ENCODE measurements around the gene RELL1. TPM values are rescaled to one million over a fixed set of nuclear protein-coding genes. Genes with fewer than 3 reads are reported as not detected.
A peak's percentile ranks its signal among the peaks of the same experiment; 100 is the strongest.

The RELL1 gene
- total RNA-seq, 1 donor from 2014 or later, result 23.1 TPM

DNA sequence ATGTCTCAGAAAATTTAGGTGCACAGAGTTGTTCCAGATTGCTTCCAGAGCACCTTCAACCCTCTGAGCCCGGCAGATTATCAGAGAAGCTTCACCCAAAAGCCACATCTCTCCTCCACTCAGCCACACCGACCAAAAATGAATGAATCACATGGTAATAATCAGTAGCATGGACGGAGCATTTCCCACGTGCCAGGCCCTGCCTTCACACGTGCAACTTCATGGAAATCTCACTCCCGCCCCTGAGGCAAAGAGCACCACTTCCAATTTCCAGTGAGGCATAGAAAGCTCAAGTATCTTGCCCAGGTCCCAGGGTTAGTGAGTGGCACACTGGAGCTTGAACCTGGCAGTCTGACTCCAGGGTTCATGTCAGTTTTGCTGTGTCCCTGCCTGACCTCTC is 56.5 kb downstream of the RELL1 start:
- Mint-ChIP-seq H3K27me3 (ENCODE audit: low read depth, unreplicated experiment) (no peaks in the 10 kb centered on the region), H3K4me3 (ENCODE audit: unreplicated experiment) (no peak overlapping the region), H3K27ac (ENCODE audit: unreplicated experiment) (no peak overlapping the region), H3K9me3 (ENCODE audit: unreplicated experiment) (no peaks in the 10 kb centered on the region), H3K4me1 (ENCODE audit: low read depth, unreplicated experiment) (peaks cover 17% of the 10 kb centered on the region), H3K36me3 (ENCODE audit: low read depth, unreplicated experiment) (peaks cover 14% of the 10 kb centered on the region)
- no peak overlapping the region for H2AFZ ChIP-seq (ENCODE audit: low read depth, low read length)
- H3K9me3 ChIP-seq (ENCODE audit: insufficient read depth, low read depth, low read length), result no peaks in the 10 kb centered on the region
- H3K36me3 ChIP-seq (ENCODE audit: insufficient read depth, low read length), result peaks cover 3% of the 10 kb centered on the region
- no peak for DNase-seq (ENCODE audit: low read depth)
- no peak for TF ChIP-seq EZH2 (IDR thresholded peaks at IDR 0.05; ENCODE audit: insufficient read depth, low read length)
- TF ChIP-seq, protein P1, sequence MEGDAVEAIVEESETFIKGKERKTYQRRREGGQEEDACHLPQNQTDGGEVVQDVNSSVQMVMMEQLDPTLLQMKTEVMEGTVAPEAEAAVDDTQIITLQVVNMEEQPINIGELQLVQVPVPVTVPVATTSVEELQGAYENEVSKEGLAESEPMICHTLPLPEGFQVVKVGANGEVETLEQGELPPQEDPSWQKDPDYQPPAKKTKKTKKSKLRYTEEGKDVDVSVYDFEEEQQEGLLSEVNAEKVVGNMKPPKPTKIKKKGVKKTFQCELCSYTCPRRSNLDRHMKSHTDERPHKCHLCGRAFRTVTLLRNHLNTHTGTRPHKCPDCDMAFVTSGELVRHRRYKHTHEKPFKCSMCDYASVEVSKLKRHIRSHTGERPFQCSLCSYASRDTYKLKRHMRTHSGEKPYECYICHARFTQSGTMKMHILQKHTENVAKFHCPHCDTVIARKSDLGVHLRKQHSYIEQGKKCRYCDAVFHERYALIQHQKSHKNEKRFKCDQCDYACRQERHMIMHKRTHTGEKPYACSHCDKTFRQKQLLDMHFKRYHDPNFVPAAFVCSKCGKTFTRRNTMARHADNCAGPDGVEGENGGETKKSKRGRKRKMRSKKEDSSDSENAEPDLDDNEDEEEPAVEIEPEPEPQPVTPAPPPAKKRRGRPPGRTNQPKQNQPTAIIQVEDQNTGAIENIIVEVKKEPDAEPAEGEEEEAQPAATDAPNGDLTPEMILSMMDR (IDR thresholded peaks at IDR 0.05; ENCODE audit: insufficient read depth, low read depth, low read length), result no peak
- no peaks in the 10 kb centered on the region for H4K20me1 ChIP-seq (ENCODE audit: insufficient read depth, low read length)
- no peaks in the 10 kb centered on the region for H3K27me3 ChIP-seq (ENCODE audit: insufficient read depth, low read length)
- H3K4me3 ChIP-seq (ENCODE audit: insufficient read depth, low read depth, low read length), result no peak overlapping the region
- no peak overlapping the region for H3K9ac ChIP-seq (ENCODE audit: low read length)
- no peak overlapping the region for H3K4me2 ChIP-seq (ENCODE audit: low read length)
- FAIRE-seq, result no peak
- peaks cover 7% of the 10 kb centered on the region for H3K4me1 ChIP-seq (ENCODE audit: insufficient read depth, low read length)
- no peaks in the 10 kb centered on the region for H3K79me2 ChIP-seq (ENCODE audit: insufficient read depth, low read length)
- H3K27ac ChIP-seq (ENCODE audit: low read depth, low read length), result no peak overlapping the region

DNA sequence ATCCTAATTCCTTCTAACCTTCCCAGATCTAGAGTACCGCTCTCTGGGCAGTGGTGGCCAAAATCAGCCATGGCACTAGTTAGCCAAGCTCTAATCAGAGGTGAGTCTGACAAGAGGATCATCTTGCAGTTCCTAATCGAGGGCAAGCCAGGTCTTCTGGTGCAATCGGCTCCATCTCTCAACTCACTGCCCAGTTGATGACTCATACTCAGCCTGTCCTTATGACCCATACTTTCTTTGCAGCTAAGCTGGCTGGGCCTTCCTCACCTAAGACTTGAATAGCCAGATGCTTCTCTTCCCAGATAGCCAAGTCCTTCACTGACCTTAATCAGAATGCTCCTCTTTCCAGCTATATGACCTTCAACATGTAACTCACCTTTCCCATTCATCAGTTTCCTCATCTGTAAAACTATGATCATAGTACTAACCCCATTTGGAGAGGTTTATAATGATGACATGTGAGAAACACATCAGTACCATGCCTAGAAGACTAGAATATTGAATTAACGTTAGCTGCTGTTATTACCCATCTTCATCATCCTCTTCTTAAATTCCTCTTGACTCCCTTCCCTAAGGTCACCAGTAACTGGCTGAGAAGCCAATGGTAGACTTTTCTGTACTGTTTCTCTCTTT is 57.1 kb downstream of the RELL1 start:
- no peaks in the 10 kb centered on the region for H3K9me3 ChIP-seq (ENCODE audit: insufficient read depth, low read depth, low read length)
- peaks cover 14% of the 10 kb centered on the region for H3K36me3 Mint-ChIP-seq (ENCODE audit: low read depth, unreplicated experiment)
- H3K4me2 ChIP-seq (ENCODE audit: low read length), result no peak overlapping the region
- no peaks in the 10 kb centered on the region for H3K27me3 Mint-ChIP-seq (ENCODE audit: low read depth, unreplicated experiment)
- TF ChIP-seq, protein P1 (IDR thresholded peaks at IDR 0.05; ENCODE audit: insufficient read depth, low read depth, low read length), result no peak
- no peak for TF ChIP-seq EZH2 (IDR thresholded peaks at IDR 0.05; ENCODE audit: insufficient read depth, low read length)
- H3K79me2 ChIP-seq (ENCODE audit: insufficient read depth, low read length), result no peaks in the 10 kb centered on the region
- no peaks in the 10 kb centered on the region for H4K20me1 ChIP-seq (ENCODE audit: insufficient read depth, low read length)
- FAIRE-seq (peak; percentile 49), DNase-seq (ENCODE audit: low read depth) (peak; percentile 75)
- H3K4me3 ChIP-seq (ENCODE audit: insufficient read depth, low read depth, low read length), result no peak overlapping the region
- H3K4me3 Mint-ChIP-seq (ENCODE audit: unreplicated experiment), result no peak overlapping the region
- no peak overlapping the region for H3K9ac ChIP-seq (ENCODE audit: low read length)
- no peak overlapping the region for H2AFZ ChIP-seq (ENCODE audit: low read depth, low read length)
- H3K9me3 Mint-ChIP-seq (ENCODE audit: unreplicated experiment), result no peaks in the 10 kb centered on the region
- H3K27ac Mint-ChIP-seq (ENCODE audit: unreplicated experiment), result no peak overlapping the region
- peaks cover 7% of the 10 kb centered on the region for H3K4me1 ChIP-seq (ENCODE audit: insufficient read depth, low read length)
- H3K36me3 ChIP-seq (ENCODE audit: insufficient read depth, low read length), result peaks cover 3% of the 10 kb centered on the region
- H3K4me1 Mint-ChIP-seq (ENCODE audit: low read depth, unreplicated experiment), result peaks cover 17% of the 10 kb centered on the region
- no peaks in the 10 kb centered on the region for H3K27me3 ChIP-seq (ENCODE audit: insufficient read depth, low read length)
- H3K27ac ChIP-seq (ENCODE audit: low read depth, low read length), result no peak overlapping the region

DNA sequence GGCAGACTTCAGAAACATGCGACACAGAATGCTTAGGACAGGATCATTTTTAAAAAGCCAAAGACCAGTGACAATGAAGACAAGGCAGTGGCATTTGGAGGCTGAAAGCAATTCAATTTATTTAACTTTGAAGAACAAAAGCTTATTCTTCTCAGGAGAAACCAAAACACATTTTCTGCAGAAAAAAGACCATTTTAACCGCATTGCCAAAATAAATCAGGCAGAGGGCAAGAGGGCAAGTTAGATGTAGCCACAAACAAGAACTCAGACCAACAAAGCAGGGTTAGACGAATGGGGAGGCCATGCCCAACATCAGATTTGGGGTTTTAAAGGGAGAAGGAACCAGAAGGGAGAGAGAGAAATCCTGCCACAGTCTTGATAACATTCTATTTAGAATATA is 58.9 kb downstream of the RELL1 start:
- Mint-ChIP-seq H3K27me3 (ENCODE audit: low read depth, unreplicated experiment) (no peaks in the 10 kb centered on the region), H3K4me3 (ENCODE audit: unreplicated experiment) (no peak overlapping the region), H3K4me1 (ENCODE audit: low read depth, unreplicated experiment) (peaks cover 17% of the 10 kb centered on the region), H3K9me3 (ENCODE audit: unreplicated experiment) (no peaks in the 10 kb centered on the region), H3K36me3 (ENCODE audit: low read depth, unreplicated experiment) (peaks cover 16% of the 10 kb centered on the region), H3K27ac (ENCODE audit: unreplicated experiment) (no peak overlapping the region)
- FAIRE-seq (no peak), DNase-seq (ENCODE audit: low read depth) (peak; percentile 22)
- H3K79me2 ChIP-seq (ENCODE audit: insufficient read depth, low read length), result no peaks in the 10 kb centered on the region
- H3K36me3 ChIP-seq (ENCODE audit: insufficient read depth, low read length), result no peaks in the 10 kb centered on the region
- no peaks in the 10 kb centered on the region for H4K20me1 ChIP-seq (ENCODE audit: insufficient read depth, low read length)
- H3K27me3 ChIP-seq (ENCODE audit: insufficient read depth, low read length), result no peaks in the 10 kb centered on the region
- H3K4me1 ChIP-seq (ENCODE audit: insufficient read depth, low read length), result peaks cover 7% of the 10 kb centered on the region
- H3K4me3 ChIP-seq (ENCODE audit: insufficient read depth, low read depth, low read length), result no peak overlapping the region
- no peak overlapping the region for H2AFZ ChIP-seq (ENCODE audit: low read depth, low read length)
- no peak overlapping the region for H3K27ac ChIP-seq (ENCODE audit: low read depth, low read length)
- TF ChIP-seq, protein P1 (IDR thresholded peaks at IDR 0.05; ENCODE audit: insufficient read depth, low read depth, low read length), result no peak
- no peak for TF ChIP-seq EZH2 (IDR thresholded peaks at IDR 0.05; ENCODE audit: insufficient read depth, low read length)
- no peak overlapping the region for H3K9ac ChIP-seq (ENCODE audit: low read length)
- no peak overlapping the region for H3K4me2 ChIP-seq (ENCODE audit: low read length)
- H3K9me3 ChIP-seq (ENCODE audit: insufficient read depth, low read depth, low read length), result no peaks in the 10 kb centered on the region
